ENCODE measurements around the gene CCDC60. TPM values are rescaled to one million over a fixed set of nuclear protein-coding genes. Genes with fewer than 3 reads are reported as not detected.
"Not testable (repeated sequence)": the region's sequence is repeated elsewhere in the genome, so short reads cannot be mapped to it uniquely, and the experiment has no call there.

CCDC60 gene
- total RNA-seq, 1 donor from 2014 or later = not detected

DNA sequence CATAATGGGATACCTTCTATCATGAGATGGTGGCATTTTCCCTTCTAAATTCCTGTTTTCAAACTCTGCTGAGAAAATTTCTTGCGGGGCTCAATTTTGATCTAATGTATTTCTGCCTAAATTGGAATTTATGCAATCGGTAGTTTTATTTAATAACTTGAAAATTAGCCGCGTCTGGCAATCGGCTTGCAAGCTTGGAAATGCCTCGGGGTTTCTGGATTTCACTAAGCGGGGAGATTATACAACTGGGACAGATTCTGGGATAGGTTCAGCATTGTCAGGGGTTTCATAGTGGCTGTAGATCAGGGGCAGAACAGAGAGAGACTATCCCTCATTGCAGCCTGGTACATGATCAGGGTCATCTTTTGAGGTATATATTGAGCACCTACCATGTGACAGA is 8.6 kb downstream of the CCDC60 start:
- TF ChIP-seq, protein P1, sequence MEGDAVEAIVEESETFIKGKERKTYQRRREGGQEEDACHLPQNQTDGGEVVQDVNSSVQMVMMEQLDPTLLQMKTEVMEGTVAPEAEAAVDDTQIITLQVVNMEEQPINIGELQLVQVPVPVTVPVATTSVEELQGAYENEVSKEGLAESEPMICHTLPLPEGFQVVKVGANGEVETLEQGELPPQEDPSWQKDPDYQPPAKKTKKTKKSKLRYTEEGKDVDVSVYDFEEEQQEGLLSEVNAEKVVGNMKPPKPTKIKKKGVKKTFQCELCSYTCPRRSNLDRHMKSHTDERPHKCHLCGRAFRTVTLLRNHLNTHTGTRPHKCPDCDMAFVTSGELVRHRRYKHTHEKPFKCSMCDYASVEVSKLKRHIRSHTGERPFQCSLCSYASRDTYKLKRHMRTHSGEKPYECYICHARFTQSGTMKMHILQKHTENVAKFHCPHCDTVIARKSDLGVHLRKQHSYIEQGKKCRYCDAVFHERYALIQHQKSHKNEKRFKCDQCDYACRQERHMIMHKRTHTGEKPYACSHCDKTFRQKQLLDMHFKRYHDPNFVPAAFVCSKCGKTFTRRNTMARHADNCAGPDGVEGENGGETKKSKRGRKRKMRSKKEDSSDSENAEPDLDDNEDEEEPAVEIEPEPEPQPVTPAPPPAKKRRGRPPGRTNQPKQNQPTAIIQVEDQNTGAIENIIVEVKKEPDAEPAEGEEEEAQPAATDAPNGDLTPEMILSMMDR (IDR thresholded peaks at IDR 0.05) = no peak
- H3K36me3 ChIP-seq = no peaks in the 10 kb centered on the region
- H3K27ac ChIP-seq = no peak overlapping the region
- no peaks in the 10 kb centered on the region for H3K9me3 ChIP-seq
- H3K27me3 ChIP-seq = no peaks in the 10 kb centered on the region
- DNase-seq (ENCODE audit: low spot score in 2 of 2) = no peak
- H3K4me1 ChIP-seq = no peaks in the 10 kb centered on the region
- H3K4me3 ChIP-seq = no peak overlapping the region
- intact Hi-C loops (cut with DNase I) = no loop called here

DNA sequence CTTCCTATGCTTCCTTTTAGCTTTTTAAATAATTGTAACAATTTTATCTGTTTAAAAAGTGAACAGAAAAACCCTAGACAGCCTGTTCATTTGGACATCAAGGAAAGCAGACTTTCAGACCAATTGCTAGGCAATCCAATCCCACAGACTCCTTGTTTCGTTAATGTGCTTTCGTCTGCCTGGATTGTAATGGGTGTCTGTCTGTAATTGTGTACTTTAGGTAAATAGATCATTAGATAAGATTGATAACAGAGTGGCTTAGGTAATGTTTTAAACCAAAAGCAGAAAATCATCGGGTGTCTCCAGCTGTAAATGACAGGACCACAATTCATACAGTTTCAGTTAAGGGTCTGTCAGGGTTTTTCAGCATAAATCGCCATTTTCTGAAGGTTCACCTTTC is 19.6 kb downstream of the CCDC60 start:
- Histone ChIP-seq H3K4me1 (no peaks in the 10 kb centered on the region), H3K27me3 (no peaks in the 10 kb centered on the region), H3K4me3 (no peak overlapping the region), H3K36me3 (no peaks in the 10 kb centered on the region), H3K9me3 (no peaks in the 10 kb centered on the region), H3K27ac (no peak overlapping the region)
- TF ChIP-seq, protein P1 (IDR thresholded peaks at IDR 0.05) = no peak
- intact Hi-C loops (cut with DNase I) = no loop called here
- DNase-seq (ENCODE audit: low spot score in 2 of 2) = no peak

DNA sequence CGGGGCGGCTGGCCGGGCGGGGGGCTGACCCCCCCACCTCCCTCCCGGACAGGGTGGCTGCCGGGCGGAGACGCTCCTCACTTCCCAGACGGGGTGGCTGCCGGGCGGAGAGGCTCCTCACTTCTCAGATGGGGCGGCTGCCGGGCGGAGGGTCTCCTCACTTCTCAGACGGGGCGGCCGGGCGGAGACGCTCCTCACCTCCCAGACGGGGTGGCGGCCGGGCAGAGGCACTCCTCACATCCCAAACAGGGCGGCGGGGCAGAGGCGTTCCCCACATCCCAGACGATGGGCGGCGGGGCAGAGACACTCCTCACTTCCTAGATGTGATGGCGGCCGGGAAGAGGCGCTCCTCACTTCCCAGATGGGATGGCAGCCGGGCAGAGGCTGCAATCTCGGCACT is 25.8 kb downstream of the CCDC60 start:
- DNase-seq (ENCODE audit: low spot score in 2 of 2); intact Hi-C loops (cut with DNase I); H3K27me3 ChIP-seq; H3K27ac ChIP-seq; H3K4me3 ChIP-seq; H3K36me3 ChIP-seq; H3K9me3 ChIP-seq; H3K4me1 ChIP-seq: not testable (repeated sequence)

DNA sequence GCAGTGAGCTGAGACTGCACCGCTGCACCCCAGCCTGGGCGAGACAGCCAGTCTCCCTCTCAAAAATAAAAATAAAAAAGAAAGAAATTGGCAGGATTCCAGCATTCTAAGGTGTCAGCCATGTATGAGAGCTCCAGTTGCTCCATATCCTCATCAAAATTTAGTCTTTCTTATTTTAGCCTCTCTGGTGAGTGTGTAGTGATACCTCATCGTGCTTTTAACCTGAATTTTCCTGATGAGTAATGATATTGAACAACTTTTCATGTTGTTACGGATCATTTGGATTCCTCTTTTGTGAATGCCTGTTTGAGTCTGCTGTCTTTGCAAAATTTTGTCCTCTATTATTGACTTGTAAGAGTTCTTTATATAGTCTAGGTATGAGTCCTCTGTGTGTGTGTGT is 28.5 kb downstream of the CCDC60 start:
- no peak overlapping the region for H3K4me3 ChIP-seq
- TF ChIP-seq, protein P1 (IDR thresholded peaks at IDR 0.05) = no peak
- H3K4me1 ChIP-seq = no peaks in the 10 kb centered on the region
- H3K27me3 ChIP-seq = no peaks in the 10 kb centered on the region
- intact Hi-C loops (cut with DNase I) = no loop called here
- DNase-seq (ENCODE audit: low spot score in 2 of 2) = no peak
- H3K9me3 ChIP-seq = no peaks in the 10 kb centered on the region
- no peak overlapping the region for H3K27ac ChIP-seq
- no peaks in the 10 kb centered on the region for H3K36me3 ChIP-seq

DNA sequence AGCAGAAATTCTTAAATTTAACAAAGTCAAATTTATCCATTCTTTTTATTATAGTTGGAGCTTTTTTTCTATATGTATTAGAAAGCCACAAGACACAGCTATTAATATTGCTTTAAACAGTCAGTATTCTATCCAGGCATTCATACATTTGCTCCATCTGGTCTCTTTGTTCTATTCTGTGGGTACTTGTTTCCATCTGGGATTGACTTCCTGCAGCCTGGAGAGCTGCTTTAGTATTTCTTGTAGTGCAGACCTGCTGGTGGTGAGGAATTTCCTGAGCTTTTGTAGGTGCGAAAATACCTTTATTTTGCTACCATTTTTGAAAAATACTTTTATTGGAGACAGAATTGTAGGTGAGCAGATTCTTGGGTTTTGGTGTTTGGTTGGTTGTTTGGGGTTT is 29.0 kb downstream of the CCDC60 start:
- Histone ChIP-seq H3K9me3 (no peaks in the 10 kb centered on the region), H3K27ac (no peak overlapping the region), H3K4me1 (no peaks in the 10 kb centered on the region), H3K4me3 (no peak overlapping the region), H3K27me3 (no peaks in the 10 kb centered on the region), H3K36me3 (no peaks in the 10 kb centered on the region)
- TF ChIP-seq, protein P1 (IDR thresholded peaks at IDR 0.05) = no peak
- DNase-seq (ENCODE audit: low spot score in 2 of 2) = no peak
- intact Hi-C loops (cut with DNase I) = no loop called here

DNA sequence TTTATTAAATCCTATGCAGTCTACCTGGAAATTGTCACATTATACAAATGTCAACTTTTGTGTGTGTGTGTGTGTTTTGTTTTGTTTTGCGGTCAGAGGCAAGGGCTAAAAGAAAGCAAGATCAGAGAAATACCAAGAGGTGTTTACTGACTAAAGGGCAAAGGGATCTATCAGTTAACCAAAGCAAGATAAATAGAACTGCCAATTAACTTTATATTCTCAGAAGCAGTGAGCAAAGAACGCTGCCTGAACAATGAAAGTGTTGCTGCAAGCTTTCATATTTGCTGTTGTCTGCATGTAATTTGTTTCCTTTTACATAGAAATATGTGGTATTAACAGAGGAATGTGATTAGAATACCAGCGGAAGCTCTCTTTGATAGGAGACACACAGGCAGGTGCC is 30.9 kb downstream of the CCDC60 start:
- Histone ChIP-seq H3K4me3 (no peak overlapping the region), H3K27ac (no peak overlapping the region), H3K36me3 (no peaks in the 10 kb centered on the region), H3K4me1 (no peaks in the 10 kb centered on the region), H3K9me3 (no peaks in the 10 kb centered on the region), H3K27me3 (no peaks in the 10 kb centered on the region)
- TF ChIP-seq, protein P1 (IDR thresholded peaks at IDR 0.05) = no peak
- no peak for DNase-seq (ENCODE audit: low spot score in 2 of 2)
- intact Hi-C loops (cut with DNase I) = no loop called here

Data from ascending aorta (tissue), 2 donors.